Thyroid gland (tissue), 4 donors: ENCODE data around the gene IL34. TPM values are rescaled to one million over a fixed set of nuclear protein-coding genes. Genes with fewer than 3 reads are reported as not detected.

Experiments
- DNase-seq, 2 donors: peaks; one replicate each; pipeline ENCODE4 v3.0.0-alpha.2; 2019
- H3K27ac ChIP-seq, 3 donors: fragments of 200-600 bp; sonication (generic); 1 replicate in 2 of 3; 2 replicates in 1 of 3; pipeline ENCODE4 v1.5.1; 2016 to 2019; ENCODE audit warnings: mild to moderate bottlenecking in 1 of 3, moderate library complexity in 1 of 3
- H3K27me3 ChIP-seq: fragments of 200-600 bp; sonication (generic); one replicate; pipeline ENCODE4 v1.5.1; 2019
- H3K36me3 ChIP-seq, 2 donors: fragments of 200-600 bp; sonication (generic); one replicate each; pipeline ENCODE4 v1.5.1; 2016 to 2019
- H3K4me1 ChIP-seq, 2 donors: fragments of 200-600 bp; sonication (generic); one replicate each; pipeline ENCODE4 v1.5.1; 2017 to 2019
- H3K4me3 ChIP-seq, 3 donors: fragments of 200-600 bp; sonication (generic); replicated peaks in 1 of 3; 1 replicate in 2 of 3; 2 replicates in 1 of 3; pipeline ENCODE4 v1.5.1; 2016; ENCODE audit warnings: mild to moderate bottlenecking in 1 of 3
- H3K9me3 ChIP-seq: fragments of 200-600 bp; sonication (generic); one replicate; pipeline ENCODE4 v1.5.1; 2017
- POLR2A ChIP-seq, 2 donors: fragments of 450-650 bp; IDR thresholded peaks; one replicate each; pipeline ENCODE4 v1.6.1; 2017; ENCODE audit warnings: antibody characterized with exemption in 2 of 2, mild to moderate bottlenecking in 2 of 2, moderate library complexity in 1 of 2
- WGBS, 2 donors: methylation state at CpG; one replicate each; pipeline ENCODE4 v1.1.5; 2017; 5-methylcytosine and 5-hydroxymethylcytosine counted together
- intact Hi-C: fragments of 100-400 bp; cut with DNase I; formaldehyde crosslinking; loops from one replicate; pipeline ENCODE4 v1.15.1; 2023
- total RNA-seq, 4 donors: library from RNA; depleted of rRNA; stranded (reverse); fragments of >200 nt; gene quantifications; one replicate each; pipeline ENCODE4 v1.2.3, GENCODE V29; 2016
- TF ChIP-seq, protein P1 (sequence below), 6 experiments: fragments of 200-600 bp in 3 of 6; fragments of 450-650 bp in 3 of 6; sonication (generic) in 3 of 6; IDR thresholded peaks; one replicate each; pipeline ENCODE4 v1.5.1; 2016 to 2019; ENCODE audit warnings: antibody characterized with exemption in 6 of 6, mild to moderate bottlenecking in 2 of 6, inconsistent platforms in 1 of 6, moderate library complexity in 1 of 6

The IL34 gene
- total RNA-seq, 4 donors from 2014 or later = 3.5 to 9.6 (median 5.0) TPM

GRCh38 chr16:70658921-70659320 is 12.6 kb downstream of the IL34 start:
- intact Hi-C loops = loop anchor here (10.0 kb wide), 1 partner anchor 264 kb away; no protein-coding TSS in a partner anchor
- Histone ChIP-seq H3K4me3 (no peak overlapping the region), H3K9me3 (no peaks in the 10 kb centered on the region), H3K36me3 (peaks cover 9 to 10% of the 10 kb centered on the region in 2 donors), H3K27ac (no peak overlapping the region), H3K4me1 (peaks cover 2 to 3% of the 10 kb centered on the region in 2 donors), H3K27me3 (no peaks in the 10 kb centered on the region)
- DNase-seq = no peak
- 89 to 94% methylated on average over 4 to 5 of the region's 5 CpGs for WGBS, 2 donors
- TF ChIP-seq POLR2A (IDR thresholded peaks at IDR 0.05) = no peak
- TF ChIP-seq, protein P1, sequence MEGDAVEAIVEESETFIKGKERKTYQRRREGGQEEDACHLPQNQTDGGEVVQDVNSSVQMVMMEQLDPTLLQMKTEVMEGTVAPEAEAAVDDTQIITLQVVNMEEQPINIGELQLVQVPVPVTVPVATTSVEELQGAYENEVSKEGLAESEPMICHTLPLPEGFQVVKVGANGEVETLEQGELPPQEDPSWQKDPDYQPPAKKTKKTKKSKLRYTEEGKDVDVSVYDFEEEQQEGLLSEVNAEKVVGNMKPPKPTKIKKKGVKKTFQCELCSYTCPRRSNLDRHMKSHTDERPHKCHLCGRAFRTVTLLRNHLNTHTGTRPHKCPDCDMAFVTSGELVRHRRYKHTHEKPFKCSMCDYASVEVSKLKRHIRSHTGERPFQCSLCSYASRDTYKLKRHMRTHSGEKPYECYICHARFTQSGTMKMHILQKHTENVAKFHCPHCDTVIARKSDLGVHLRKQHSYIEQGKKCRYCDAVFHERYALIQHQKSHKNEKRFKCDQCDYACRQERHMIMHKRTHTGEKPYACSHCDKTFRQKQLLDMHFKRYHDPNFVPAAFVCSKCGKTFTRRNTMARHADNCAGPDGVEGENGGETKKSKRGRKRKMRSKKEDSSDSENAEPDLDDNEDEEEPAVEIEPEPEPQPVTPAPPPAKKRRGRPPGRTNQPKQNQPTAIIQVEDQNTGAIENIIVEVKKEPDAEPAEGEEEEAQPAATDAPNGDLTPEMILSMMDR (IDR thresholded peaks at IDR 0.05) = no peak

DNA sequence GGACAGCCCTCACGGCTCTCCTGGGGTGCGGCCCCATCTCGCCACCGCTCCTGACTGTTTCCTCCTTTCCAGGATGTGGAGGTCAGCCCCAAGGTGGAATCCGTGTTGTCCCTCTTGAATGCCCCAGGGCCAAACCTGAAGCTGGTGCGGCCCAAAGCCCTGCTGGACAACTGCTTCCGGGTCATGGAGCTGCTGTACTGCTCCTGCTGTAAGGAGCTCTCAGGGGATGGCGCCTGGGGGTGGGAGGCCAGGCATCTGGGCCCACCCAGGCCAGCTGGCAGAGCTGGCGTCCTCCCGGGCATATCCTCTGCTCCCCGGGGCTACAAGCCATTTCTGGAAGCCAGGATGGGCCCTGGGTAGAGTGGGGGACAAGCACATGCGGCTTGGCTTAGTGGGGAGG is 13.2 kb downstream of the IL34 start:
- DNase-seq = no peak
- TF ChIP-seq, protein P1 (IDR thresholded peaks at IDR 0.05) = no peak
- no peak for TF ChIP-seq POLR2A (IDR thresholded peaks at IDR 0.05)
- Histone ChIP-seq H3K36me3 (peaks cover 15 to 16% of the 10 kb centered on the region in 2 donors), H3K9me3 (no peaks in the 10 kb centered on the region), H3K4me1 (no peaks in the 10 kb centered on the region), H3K27ac (no peak overlapping the region), H3K4me3 (no peak overlapping the region), H3K27me3 (no peaks in the 10 kb centered on the region)
- intact Hi-C loops = loop anchor here (10.0 kb wide), 1 partner anchor 265 kb away; no protein-coding TSS in a partner anchor
- 89 to 97% methylated on average over 7 to 8 of the region's 12 CpGs for WGBS, 2 donors

GRCh38 chr16:70659953-70660671 is 13.8 kb downstream of the IL34 start:
- 78 to 81% methylated on average over 7 to 15 of the region's 16 CpGs for WGBS, 2 donors
- no peak overlapping the region for H3K4me3 ChIP-seq
- peaks cover 21 to 22% of the 10 kb centered on the region in 2 donors for H3K36me3 ChIP-seq
- DNase-seq = no peak
- H3K27ac ChIP-seq = no peak overlapping the region
- H3K4me1 ChIP-seq = no peaks in the 10 kb centered on the region
- TF ChIP-seq, protein P1 (IDR thresholded peaks at IDR 0.05) = no peak
- TF ChIP-seq POLR2A (IDR thresholded peaks at IDR 0.05) = no peak
- no peaks in the 10 kb centered on the region for H3K27me3 ChIP-seq
- no peaks in the 10 kb centered on the region for H3K9me3 ChIP-seq
- intact Hi-C loops = loop anchor here (10.0 kb wide), 1 partner anchor 265 kb away; no protein-coding TSS in a partner anchor

DNA sequence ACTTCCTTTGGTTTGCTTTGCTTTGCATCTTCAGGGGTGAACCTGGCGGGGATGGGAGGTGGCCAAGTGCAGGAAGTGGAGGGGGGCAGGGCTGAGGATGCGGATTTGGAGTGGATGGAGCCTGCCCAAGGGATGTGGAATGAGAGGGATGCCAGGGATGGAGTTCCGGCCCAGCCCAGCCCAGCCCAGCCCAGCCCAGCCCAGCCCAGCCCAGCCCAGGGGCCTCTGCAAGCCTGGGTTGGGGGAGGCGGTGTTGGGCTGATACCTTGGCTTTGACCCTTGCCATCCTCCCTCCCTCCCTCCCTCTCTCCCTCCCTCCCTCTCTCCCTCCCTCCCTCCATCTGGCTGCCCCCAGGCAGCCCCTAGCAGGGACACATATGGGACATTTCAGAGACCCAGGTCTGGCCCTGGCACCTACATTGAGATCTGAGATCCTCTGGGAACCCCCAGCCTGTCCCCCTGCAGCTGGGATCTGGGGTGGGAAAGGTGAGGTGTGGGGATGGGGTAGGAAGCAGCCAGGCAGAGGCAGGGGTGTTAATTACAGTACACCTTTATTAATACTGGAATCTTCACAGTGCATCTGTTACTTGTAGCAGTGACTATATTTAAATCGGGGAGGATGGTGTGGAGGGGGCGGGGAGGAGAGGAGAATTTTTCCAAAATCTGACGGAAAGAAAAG is 14.5 kb downstream of the IL34 start:
- TF ChIP-seq, protein P1 (IDR thresholded peaks at IDR 0.05) = no peak
- TF ChIP-seq POLR2A (IDR thresholded peaks at IDR 0.05) = no peak
- H3K27ac ChIP-seq = no peak overlapping the region
- no peak overlapping the region for H3K4me3 ChIP-seq
- H3K36me3 ChIP-seq = peaks cover 28 to 29% of the 10 kb centered on the region in 2 donors
- intact Hi-C loops = no loop called here
- 71 to 74% methylated on average over 5 to 7 of the region's 7 CpGs for WGBS, 2 donors
- DNase-seq = no peak
- H3K27me3 ChIP-seq = no peaks in the 10 kb centered on the region
- no peaks in the 10 kb centered on the region for H3K9me3 ChIP-seq
- H3K4me1 ChIP-seq = no peaks in the 10 kb centered on the region

DNA sequence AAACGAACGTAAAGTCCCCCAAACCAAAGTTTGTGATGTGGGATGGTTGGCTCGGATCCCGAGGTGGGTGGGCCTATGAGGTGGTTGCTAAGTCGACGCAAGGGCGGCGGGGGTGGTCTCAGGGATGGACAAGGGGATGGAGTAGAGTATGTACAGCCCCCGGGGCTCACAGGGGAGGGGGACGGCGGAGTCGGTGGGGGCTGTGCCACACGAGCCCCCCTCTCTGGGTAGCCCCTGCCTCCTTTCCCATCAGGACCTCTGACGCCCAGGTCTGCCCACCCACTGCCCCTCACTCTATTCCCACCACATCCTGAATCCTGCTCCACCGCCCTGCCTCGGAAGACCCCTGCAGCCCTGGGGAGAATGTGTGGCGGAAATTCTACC is 15.2 kb downstream of the IL34 start:
- no peak overlapping the region for H3K27ac ChIP-seq
- no peaks in the 10 kb centered on the region for H3K27me3 ChIP-seq

More for the DNA sequence above, 15.2 kb downstream of the IL34 start:
- no peaks in the 10 kb centered on the region for H3K9me3 ChIP-seq
- no peak for TF ChIP-seq POLR2A (IDR thresholded peaks at IDR 0.05)
- TF ChIP-seq, protein P1 (IDR thresholded peaks at IDR 0.05) = no peak
- no peaks in the 10 kb centered on the region for H3K4me1 ChIP-seq
- H3K36me3 ChIP-seq = peaks cover 31 to 35% of the 10 kb centered on the region in 2 donors
- WGBS, 2 donors = 85 to 86% methylated on average over 17 of the region's 17 CpGs
- no peak overlapping the region for H3K4me3 ChIP-seq
- intact Hi-C loops = no loop called here
- no peak for DNase-seq
